ENCODE data around the gene SNX8. TPM values are rescaled to one million over a fixed set of nuclear protein-coding genes. Genes with fewer than 3 reads are reported as not detected.

Gene SNX8
- total and polyA plus RNA-seq, 2 of the 4 experiments (the other 2 are of a cell fraction) = 7.7 to 55.9 TPM

DNA sequence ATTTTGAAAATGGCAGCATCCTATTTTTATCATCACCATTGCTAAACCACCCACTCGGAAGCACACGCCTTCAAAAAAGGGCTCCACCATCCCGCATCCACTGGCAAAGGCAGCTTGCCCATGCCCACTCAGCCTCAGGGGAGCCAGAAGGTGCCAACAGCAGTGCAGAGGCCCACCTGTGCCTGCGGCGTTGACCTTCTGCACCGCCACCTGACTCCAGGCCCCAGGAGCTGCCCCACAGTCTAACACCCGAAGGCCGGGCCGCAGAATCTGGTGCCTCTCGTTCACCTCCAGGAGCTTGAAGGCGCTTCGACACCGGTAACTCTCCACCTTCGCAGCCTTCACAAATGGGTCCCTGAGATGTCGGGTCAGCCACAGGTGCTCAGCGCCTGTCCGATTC, 75.0 kb downstream of the SNX8 start:
- Histone ChIP-seq H3K9me1 (ENCODE audit: insufficient read depth, low read length) (peaks cover 17% of the 10 kb centered on the region), H2AK5ac (ENCODE audit: low read depth, low read length) (no peak overlapping the region), H3K27me3 (ENCODE audit: control insufficient read depth, insufficient read depth, low read length) (no peaks in the 10 kb centered on the region), H4K91ac (ENCODE audit: insufficient read depth, low read depth, low read length) (no peak overlapping the region), H3K4me2 (ENCODE audit: low read depth, low read length) (no peak overlapping the region), H3K23ac (ENCODE audit: low read depth, low read length) (no peak overlapping the region), H3K4me3 (ENCODE audit: insufficient read depth, low read depth, low read length) (no peak overlapping the region), H4K5ac (ENCODE audit: low read depth, low read length) (no peak overlapping the region), H3K36me3 (ENCODE audit: control insufficient read depth, insufficient read depth, low read length) (peaks cover 32% of the 10 kb centered on the region), H3K18ac (ENCODE audit: low read depth, low read length) (no peak overlapping the region), H2BK20ac (ENCODE audit: low read depth, low read length) (no peak overlapping the region), H3K4me1 (ENCODE audit: control insufficient read depth, insufficient read depth, low read length) (peaks cover 3% of the 10 kb centered on the region), H2BK15ac (ENCODE audit: low read depth, low read length) (no peak overlapping the region), H3K9ac (ENCODE audit: low read depth, low read length) (no peak overlapping the region), H4K20me1 (ENCODE audit: insufficient read depth, low read length) (peaks cover 7% of the 10 kb centered on the region; the same call in 1 of the 2 replicates), H4K8ac (ENCODE audit: low read depth in 2 of 2, low read length in 2 of 2) (no peak overlapping the region), H3K4ac (ENCODE audit: low read depth, low read length) (no peak overlapping the region), H3K27ac (ENCODE audit: insufficient read depth, low read length) (no peak overlapping the region), H2BK5ac (ENCODE audit: low read depth, low read length, poor library complexity, severe bottlenecking) (no peak overlapping the region), H3K14ac (replicated peaks; ENCODE audit: low read depth, low read length) (no peak overlapping the region), H3K56ac (ENCODE audit: extremely low read depth, insufficient read depth, low read length) (no peak overlapping the region), H3K79me1 (ENCODE audit: low read depth in 1 of 2, low read length in 2 of 2) (peaks cover 30 to 54% of the 10 kb centered on the region in 2 experiments), H3K9me3 (ENCODE audit: control insufficient read depth, insufficient read depth, low read length) (no peaks in the 10 kb centered on the region), H2AK9ac (replicated peaks; ENCODE audit: low read depth, low read length, poor library complexity) (peak overlapping the region; percentile 28), H2BK120ac (ENCODE audit: low read depth, low read length) (no peak overlapping the region), H2AFZ (replicated peaks; ENCODE audit: low read length, poor library complexity) (no peak overlapping the region)
- intact Hi-C loops (cut with micrococcal nuclease) = no loop called here
- in situ Hi-C loops (cut with MboI; ENCODE audit: low sequenced_read_pairs) = loop anchor here (5.0 kb wide), 1 partner anchor 108 kb away; no protein-coding TSS in a partner anchor
- ATAC-seq (ENCODE audit: low read depth) (no peak), DNase-seq (no peak)
- dilution Hi-C loops (cut with HindIII; ENCODE audit: low sequenced_read_pairs, unreplicated experiment) = no loop called here
- BruUV-seq (replicated peaks) = no TSS peak
- 98% methylated on average over 9 of the region's 17 CpGs; no CpG with 5 or more reads in 1 of the 2 experiments for WGBS, 2 experiments (ENCODE audit: extremely low coverage in 2 of 2, insufficient read length in 1 of 2)
- ChIA-PET CTCF (no interaction called here), POLR2A (ENCODE audit: unreplicated experiment) (interaction anchor here (0.7 kb wide), 1 partner anchor 9 kb away, joined by 3 read pairs; no protein-coding TSS in a partner anchor)
- TF ChIP-seq ELK1 (IDR thresholded peaks at IDR 0.05; ENCODE audit: borderline replicate concordance, low read depth, low read length) (no peak), POLR2A (IDR thresholded peaks at IDR 0.05; ENCODE audit: low read depth, low read length) (no peak), RCOR1 (IDR thresholded peaks at IDR 0.05; ENCODE audit: insufficient replicate concordance, low read length) (no peak), RAD21 (IDR thresholded peaks at IDR 0.05; ENCODE audit: low read length) (no peak), MAZ (IDR thresholded peaks at IDR 0.05; ENCODE audit: borderline replicate concordance, low read depth, low read length) (no peak), NFE2L2 (IDR thresholded peaks at IDR 0.05; ENCODE audit: low read depth, low read length) (no peak), FOS (IDR thresholded peaks at IDR 0.05; ENCODE audit: low read depth, low read length) (no peak), SMC3 (IDR thresholded peaks at IDR 0.05; ENCODE audit: low read depth, low read length) (no peak), BHLHE40 (IDR thresholded peaks at IDR 0.05; ENCODE audit: low read depth, low read length) (no peak), MAFK (IDR thresholded peaks at IDR 0.05; ENCODE audit: low read depth, low read length) (no peak), CEBPB (IDR thresholded peaks at IDR 0.05; ENCODE audit: low read depth, low read length) (no peak), MXI1 (IDR thresholded peaks at IDR 0.05; ENCODE audit: borderline replicate concordance, low read depth, low read length) (no peak), CHD1 (IDR thresholded peaks at IDR 0.05; ENCODE audit: low read depth, low read length) (no peak), RFX5 (IDR thresholded peaks at IDR 0.05; ENCODE audit: low read depth, low read length) (no peak)
- TF ChIP-seq, protein P1, sequence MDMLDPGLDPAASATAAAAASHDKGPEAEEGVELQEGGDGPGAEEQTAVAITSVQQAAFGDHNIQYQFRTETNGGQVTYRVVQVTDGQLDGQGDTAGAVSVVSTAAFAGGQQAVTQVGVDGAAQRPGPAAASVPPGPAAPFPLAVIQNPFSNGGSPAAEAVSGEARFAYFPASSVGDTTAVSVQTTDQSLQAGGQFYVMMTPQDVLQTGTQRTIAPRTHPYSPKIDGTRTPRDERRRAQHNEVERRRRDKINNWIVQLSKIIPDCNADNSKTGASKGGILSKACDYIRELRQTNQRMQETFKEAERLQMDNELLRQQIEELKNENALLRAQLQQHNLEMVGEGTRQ (IDR thresholded peaks at IDR 0.05; ENCODE audit: low read depth, low read length) = no peak
- TF ChIP-seq, protein P2, sequence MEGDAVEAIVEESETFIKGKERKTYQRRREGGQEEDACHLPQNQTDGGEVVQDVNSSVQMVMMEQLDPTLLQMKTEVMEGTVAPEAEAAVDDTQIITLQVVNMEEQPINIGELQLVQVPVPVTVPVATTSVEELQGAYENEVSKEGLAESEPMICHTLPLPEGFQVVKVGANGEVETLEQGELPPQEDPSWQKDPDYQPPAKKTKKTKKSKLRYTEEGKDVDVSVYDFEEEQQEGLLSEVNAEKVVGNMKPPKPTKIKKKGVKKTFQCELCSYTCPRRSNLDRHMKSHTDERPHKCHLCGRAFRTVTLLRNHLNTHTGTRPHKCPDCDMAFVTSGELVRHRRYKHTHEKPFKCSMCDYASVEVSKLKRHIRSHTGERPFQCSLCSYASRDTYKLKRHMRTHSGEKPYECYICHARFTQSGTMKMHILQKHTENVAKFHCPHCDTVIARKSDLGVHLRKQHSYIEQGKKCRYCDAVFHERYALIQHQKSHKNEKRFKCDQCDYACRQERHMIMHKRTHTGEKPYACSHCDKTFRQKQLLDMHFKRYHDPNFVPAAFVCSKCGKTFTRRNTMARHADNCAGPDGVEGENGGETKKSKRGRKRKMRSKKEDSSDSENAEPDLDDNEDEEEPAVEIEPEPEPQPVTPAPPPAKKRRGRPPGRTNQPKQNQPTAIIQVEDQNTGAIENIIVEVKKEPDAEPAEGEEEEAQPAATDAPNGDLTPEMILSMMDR (conservative IDR thresholded peaks at IDR 0.05; ENCODE audit: low read depth, low read length) = no peak

Data from IMR-90 (cell line).